Stimulated activated memory B cell treated with anti-CD40 and anti-IgM and Interleukin-4, amounts not matched to agents 10 μg/mL and 1 μg/mL and 100 μg/mL, for 72 hours (primary cell): ENCODE data around the gene PLGRKT.
"Not testable (repeated sequence)": the region's sequence is repeated elsewhere in the genome, so short reads cannot be mapped to it uniquely, and the experiment has no call there.

Experiments
- ATAC-seq: fragments of 150-1000 bp; cut with Tn5 transposase; 2 replicates; pipeline ENCODE4 v1.10.0; 2021
- H3K27ac Mint-ChIP-seq: one replicate; pipeline ENCODE4 v1.8.0; 2022; ENCODE audit warnings: mild to moderate bottlenecking, mixed read lengths
- H3K27me3 Mint-ChIP-seq: one replicate; pipeline ENCODE4 v1.8.0; 2022; ENCODE audit warnings: mixed read lengths
- H3K36me3 Mint-ChIP-seq: one replicate; pipeline ENCODE4 v1.8.0; 2022; ENCODE audit warnings: mixed read lengths
- H3K4me1 Mint-ChIP-seq: one replicate; pipeline ENCODE4 v1.8.0; 2022; ENCODE audit warnings: mixed read lengths
- H3K4me3 Mint-ChIP-seq: one replicate; pipeline ENCODE4 v1.8.0; 2022; ENCODE audit warnings: mild to moderate bottlenecking, moderate library complexity, mixed read lengths
- H3K9me3 Mint-ChIP-seq: one replicate; pipeline ENCODE4 v1.8.0; 2022; ENCODE audit warnings: mixed read lengths

Gene PLGRKT, protein sequence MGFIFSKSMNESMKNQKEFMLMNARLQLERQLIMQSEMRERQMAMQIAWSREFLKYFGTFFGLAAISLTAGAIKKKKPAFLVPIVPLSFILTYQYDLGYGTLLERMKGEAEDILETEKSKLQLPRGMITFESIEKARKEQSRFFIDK

DNA sequence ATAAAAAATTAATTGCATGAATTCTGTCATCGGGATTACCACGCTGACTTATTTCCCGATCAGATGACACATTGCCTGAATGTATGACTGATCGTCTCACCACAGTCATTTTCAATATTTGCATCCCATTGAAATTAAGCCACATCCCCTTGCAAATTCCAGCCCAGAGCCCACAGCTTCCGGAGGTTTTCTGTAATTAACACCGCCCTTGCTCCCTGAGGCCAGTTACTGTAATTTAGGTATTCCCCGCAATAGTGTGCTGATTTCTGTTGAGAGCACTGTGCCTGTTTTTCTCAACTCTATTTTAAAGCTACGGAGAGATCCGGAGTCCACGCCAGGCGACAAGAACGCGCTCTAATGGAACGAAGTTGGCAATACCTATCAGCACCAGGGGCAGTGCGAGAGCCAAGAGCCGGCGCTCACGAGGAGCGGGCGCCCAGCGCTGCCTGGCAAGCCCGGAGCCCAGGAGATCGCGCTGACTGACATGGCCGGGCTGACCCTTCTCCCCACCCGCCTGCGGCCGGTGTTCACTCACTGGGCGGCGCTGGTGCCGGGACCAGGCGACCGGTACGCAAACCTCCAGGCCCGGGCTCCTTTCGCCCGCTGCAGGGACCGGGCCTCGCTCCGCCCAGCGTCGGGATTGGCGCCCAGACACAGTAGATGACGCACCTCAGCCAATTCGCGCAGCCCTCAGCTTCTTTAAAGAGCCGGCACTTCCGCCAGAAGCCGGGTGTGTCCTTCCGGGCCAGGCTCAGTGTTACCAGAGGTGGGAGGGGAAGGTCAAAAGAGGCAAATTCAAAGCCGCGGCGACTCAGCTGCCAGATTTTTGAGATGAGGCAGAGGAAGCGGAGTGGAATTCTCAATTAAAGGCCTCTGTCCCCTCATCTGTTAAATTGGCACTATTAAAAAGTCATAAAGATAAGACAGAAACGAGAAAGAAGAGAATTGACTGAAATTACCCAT, at the start of gene PLGRKT:
TSS of gene PLGRKT (minus strand) at position 672 of the 963 bp plus-strand sequence. CDS start 5,948 bp downstream, outside the sequence.
- peak within 1 kb of the TSS; percentile 88 for H3K4me3 Mint-ChIP-seq
- H3K27ac Mint-ChIP-seq: peak within 1 kb of the TSS; percentile 87
- no peaks in the 10 kb centered on the region for H3K27me3 Mint-ChIP-seq
- H3K4me1 Mint-ChIP-seq: peaks cover 47% of the 10 kb centered on the region
- peaks cover 21% of the 10 kb centered on the region for H3K36me3 Mint-ChIP-seq
- peak; percentile 97 for ATAC-seq
- H3K9me3 Mint-ChIP-seq: no peaks in the 10 kb centered on the region

DNA sequence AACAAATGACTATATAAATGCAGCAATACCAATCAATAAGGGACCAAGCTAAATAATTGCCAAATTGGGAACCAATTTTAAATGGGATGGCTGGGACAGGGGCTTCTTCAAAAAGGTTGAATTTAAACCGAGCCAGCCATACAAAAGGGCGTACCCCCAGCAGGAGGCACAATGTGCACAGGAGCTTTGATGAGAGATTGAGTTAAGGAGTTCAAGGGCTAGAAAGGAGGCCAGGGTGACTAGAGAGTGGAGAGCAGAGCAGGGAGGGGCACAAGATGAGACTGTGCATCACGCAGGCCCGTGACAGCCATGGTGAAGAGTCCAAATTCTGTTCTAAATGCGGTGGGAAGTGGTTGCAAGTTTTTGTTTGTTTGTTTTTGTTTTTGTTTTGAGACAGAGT, 49.3 kb upstream of the PLGRKT start:
- Mint-ChIP-seq H3K4me3 (no peak overlapping the region), H3K36me3 (no peaks in the 10 kb centered on the region), H3K4me1 (peaks cover 10% of the 10 kb centered on the region), H3K27ac (no peak overlapping the region), H3K9me3 (no peaks in the 10 kb centered on the region), H3K27me3 (no peaks in the 10 kb centered on the region)
- ATAC-seq: no peak

DNA sequence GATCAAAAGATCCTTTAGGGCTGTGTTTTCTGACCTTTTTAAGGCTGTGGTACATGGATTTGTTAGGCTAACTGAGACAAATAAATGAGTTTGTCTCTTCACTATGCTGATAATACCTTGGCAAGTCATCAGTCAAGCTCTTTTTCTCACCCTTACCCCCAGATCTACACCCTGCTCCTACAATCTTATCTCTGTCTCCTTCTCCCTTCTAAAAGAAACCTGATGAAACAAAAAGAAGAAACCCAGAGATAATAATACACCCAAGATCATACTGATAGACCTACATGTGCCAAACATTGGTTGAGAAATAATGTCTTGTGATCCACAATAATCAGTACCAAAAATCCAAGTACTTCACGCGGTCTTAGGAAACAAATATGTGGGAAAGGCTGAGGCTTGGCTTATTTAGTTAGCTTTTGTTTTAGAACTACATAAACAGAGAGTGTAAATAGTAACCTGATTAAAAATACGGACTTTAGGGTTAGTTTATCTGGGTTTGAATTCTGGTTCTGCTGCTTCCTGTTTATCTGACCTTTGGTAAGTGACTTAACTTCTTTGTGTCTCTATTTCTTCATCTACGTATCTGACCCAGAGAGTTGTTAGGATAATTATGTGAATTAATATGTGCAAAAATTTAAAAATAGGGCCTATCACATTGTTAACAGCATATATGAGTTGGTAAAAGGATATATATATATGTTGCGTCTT, 47.8 kb upstream of the PLGRKT start:
- H3K9me3 Mint-ChIP-seq: no peaks in the 10 kb centered on the region
- H3K4me1 Mint-ChIP-seq: peaks cover 18% of the 10 kb centered on the region
- no peaks in the 10 kb centered on the region for H3K27me3 Mint-ChIP-seq
- H3K27ac Mint-ChIP-seq: no peak overlapping the region
- H3K4me3 Mint-ChIP-seq: no peak overlapping the region
- no peaks in the 10 kb centered on the region for H3K36me3 Mint-ChIP-seq
- no peak for ATAC-seq

DNA sequence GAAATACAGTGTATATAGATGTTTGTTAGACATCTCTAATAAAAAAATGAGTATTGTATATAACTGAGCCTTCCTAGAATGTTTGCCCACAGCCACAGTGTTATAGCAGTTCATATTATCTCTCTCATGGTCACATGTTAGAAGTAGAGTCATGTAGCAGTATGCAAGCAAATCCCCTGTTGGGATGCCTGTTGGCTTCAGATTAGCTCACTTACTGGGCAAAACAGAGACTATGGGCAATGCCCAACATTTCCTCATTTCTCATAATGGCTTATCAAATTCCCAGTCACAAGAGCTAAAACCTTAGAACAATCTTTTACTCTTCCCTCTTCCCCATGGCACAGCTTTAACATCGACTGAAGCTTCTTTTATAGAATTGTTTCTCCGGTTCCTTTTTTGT, 45.6 kb upstream of the PLGRKT start:
- Mint-ChIP-seq H3K4me1 (peaks cover 23% of the 10 kb centered on the region), H3K4me3 (no peak overlapping the region)
- no peak for ATAC-seq

DNA sequence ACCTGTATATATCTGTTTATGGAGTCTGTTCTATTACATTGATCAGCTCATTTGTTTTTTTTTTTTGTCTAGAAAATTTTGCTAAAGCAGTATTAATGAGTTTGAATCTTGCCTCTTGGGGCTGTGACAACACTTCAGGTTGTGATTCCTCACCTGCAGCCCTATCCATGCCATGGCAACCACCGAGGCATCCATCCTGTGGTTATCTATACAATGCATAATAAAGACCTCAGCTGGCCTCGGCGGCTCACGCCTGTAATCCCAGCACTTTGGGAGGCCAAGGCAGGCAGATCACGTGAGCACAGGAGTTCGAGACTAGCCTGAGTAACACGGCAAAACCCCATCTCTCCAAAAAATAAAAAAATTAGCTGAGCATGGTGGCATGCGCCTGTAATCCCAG, 44.5 kb upstream of the PLGRKT start:
- no peaks in the 10 kb centered on the region for H3K36me3 Mint-ChIP-seq
- no peak overlapping the region for H3K4me3 Mint-ChIP-seq
- H3K4me1 Mint-ChIP-seq: peaks cover 24% of the 10 kb centered on the region
- H3K27ac Mint-ChIP-seq: no peak overlapping the region
- H3K9me3 Mint-ChIP-seq: no peaks in the 10 kb centered on the region
- ATAC-seq: no peak
- H3K27me3 Mint-ChIP-seq: no peaks in the 10 kb centered on the region

More for the DNA sequence above, 45.6 kb upstream of the PLGRKT start:
- H3K9me3 Mint-ChIP-seq: no peaks in the 10 kb centered on the region
- H3K27ac Mint-ChIP-seq: no peak overlapping the region
- no peaks in the 10 kb centered on the region for H3K36me3 Mint-ChIP-seq
- H3K27me3 Mint-ChIP-seq: no peaks in the 10 kb centered on the region

DNA sequence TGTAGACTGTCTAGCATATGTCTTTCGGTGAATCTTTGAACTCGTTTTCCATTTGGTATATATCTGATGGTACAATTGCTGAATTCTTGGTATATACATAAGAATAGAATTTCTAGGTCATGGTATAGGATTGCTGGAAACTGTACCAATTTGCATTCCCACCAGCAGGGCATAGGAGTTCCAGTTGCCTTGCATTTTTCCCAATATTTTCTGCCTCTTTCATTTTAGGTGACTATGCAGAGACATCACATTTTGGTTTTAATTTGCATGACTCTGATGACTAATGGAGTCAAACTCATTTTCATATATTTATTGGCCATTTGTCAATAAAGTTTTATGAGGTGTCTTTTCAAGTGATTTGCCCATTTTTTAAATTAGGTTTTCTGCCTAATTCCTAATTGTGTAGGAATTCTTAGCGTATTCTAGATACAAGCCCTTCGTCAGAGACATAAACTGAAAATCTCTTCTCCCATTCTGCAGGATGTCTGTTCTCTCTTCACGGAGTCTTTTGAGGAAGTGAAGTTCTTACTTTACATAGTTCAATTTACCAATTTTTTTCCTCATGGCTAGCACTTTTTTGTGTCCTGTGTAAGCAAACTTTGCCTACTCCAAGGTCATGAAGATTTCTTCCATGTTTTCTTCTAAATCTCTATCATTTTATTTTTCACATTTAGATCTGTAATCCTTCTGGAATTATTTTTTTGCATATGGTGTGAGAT, 43.8 kb upstream of the PLGRKT start:
- no peak for ATAC-seq

DNA sequence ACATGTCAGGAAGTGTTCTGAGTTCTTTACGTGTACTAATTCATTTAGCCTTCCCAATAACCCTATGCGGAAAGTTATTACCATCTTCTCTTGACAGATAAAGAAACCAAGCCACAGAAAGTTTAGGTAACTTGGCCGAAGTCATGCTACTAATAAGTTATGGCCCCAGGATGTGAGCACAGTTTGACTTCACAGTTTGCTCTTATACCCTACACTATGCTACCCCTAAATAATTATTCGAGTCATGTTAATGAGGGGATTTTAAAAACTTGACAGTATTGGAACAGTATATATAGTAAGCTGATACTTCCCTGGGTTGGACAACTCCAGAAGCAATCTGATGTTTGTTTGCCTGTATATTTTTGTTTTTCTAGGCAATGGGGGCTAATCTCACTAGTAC, 43.2 kb upstream of the PLGRKT start:
- H3K27ac Mint-ChIP-seq: no peak overlapping the region
- no peak overlapping the region for H3K4me3 Mint-ChIP-seq
- H3K4me1 Mint-ChIP-seq: peaks cover 24% of the 10 kb centered on the region
- peaks cover 7% of the 10 kb centered on the region for H3K36me3 Mint-ChIP-seq
- H3K9me3 Mint-ChIP-seq: peaks cover 6% of the 10 kb centered on the region
- H3K27me3 Mint-ChIP-seq: no peaks in the 10 kb centered on the region
- ATAC-seq: no peak

More for the DNA sequence above, 43.8 kb upstream of the PLGRKT start:
- H3K27ac Mint-ChIP-seq: no peak overlapping the region
- H3K36me3 Mint-ChIP-seq: peaks cover 2% of the 10 kb centered on the region
- peaks cover 24% of the 10 kb centered on the region for H3K4me1 Mint-ChIP-seq
- no peaks in the 10 kb centered on the region for H3K27me3 Mint-ChIP-seq
- peaks cover under 1% of the 10 kb centered on the region for H3K9me3 Mint-ChIP-seq
- no peak overlapping the region for H3K4me3 Mint-ChIP-seq

DNA sequence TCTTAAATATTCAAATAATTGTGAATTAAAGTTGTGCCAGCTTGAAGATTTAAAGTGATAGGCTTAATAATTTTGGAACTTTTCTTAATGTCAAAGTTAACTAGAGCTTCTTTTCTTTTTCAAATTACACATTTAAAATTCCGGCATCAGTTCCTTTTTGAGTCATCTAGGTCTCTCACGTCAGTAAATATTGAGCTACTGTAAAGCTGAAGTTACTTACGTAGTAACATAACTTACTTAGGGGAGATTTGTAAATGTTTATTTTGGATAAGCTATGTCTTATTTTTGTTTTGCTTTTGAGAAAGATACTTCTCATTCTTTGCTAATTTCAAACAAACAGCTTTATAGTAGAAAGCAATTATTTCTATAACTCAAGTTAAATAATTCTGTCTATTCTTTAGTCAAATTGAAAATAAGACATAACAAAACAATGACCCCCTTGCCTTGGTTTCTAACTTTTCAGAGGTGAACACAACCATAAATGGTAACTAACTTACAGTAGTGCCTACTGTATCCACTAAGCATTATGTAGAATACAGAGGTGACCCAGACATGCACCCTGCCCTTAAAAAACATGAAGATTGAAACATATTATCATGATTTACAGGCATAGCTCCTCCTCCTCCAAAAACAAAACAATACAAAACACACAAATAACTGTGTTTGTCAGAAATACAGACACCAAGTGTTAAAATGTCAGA, 42.4 kb upstream of the PLGRKT start:
- no peak overlapping the region for H3K27ac Mint-ChIP-seq
- peaks cover 6% of the 10 kb centered on the region for H3K9me3 Mint-ChIP-seq
- H3K4me1 Mint-ChIP-seq: peaks cover 24% of the 10 kb centered on the region
- peaks cover 14% of the 10 kb centered on the region for H3K36me3 Mint-ChIP-seq
- ATAC-seq: no peak
- H3K27me3 Mint-ChIP-seq: no peaks in the 10 kb centered on the region
- H3K4me3 Mint-ChIP-seq: no peak overlapping the region

DNA sequence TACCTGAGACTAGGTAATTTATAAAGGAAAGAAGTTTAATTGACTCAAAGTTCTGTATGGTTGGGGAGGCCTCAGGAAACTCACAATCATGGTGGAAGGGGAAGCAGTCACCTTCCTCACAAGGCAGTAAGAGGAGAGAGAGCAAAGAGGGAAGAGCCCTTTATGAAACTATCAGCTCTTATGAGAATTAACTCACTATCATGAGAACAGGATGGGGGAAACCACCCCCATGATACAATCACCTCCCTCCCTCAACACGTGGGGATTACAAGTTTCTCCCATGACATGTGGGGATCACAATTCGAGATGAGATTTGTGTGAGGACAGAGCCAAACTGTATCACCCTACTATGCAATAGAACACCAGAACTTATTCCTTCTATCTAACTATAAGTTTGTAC, 40.5 kb upstream of the PLGRKT start:
- H3K27ac Mint-ChIP-seq: no peak overlapping the region
- H3K27me3 Mint-ChIP-seq: no peaks in the 10 kb centered on the region
- peak; percentile 31 for ATAC-seq
- H3K9me3 Mint-ChIP-seq: peaks cover 12% of the 10 kb centered on the region
- peaks cover 21% of the 10 kb centered on the region for H3K36me3 Mint-ChIP-seq
- H3K4me3 Mint-ChIP-seq: no peak overlapping the region
- H3K4me1 Mint-ChIP-seq: peaks cover 29% of the 10 kb centered on the region

DNA sequence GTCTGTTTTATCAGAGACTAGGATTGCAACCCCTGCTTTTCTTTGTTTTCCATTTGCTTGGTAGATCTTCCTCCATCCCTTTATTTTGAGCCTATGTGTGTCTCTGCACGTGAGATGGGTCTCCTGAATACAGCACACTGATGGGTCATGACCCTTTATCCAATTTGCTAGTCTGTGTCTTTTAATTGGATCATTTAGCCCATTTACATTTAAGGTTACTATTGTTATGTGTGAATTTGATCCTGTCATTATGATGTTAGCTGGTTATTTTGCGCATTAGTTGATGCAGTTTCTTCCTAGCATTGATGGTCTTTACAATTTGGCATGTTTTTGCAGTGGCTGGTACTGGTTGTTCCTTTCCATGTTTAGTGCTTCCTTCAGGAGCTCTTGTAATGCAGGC, 37.9 kb upstream of the PLGRKT start:
- not testable (repeated sequence) for ATAC-seq, H3K4me3 Mint-ChIP-seq, H3K27ac Mint-ChIP-seq, H3K27me3 Mint-ChIP-seq
- Mint-ChIP-seq H3K9me3 (peaks cover 12% of the 10 kb centered on the region), H3K36me3 (peaks cover 21% of the 10 kb centered on the region), H3K4me1 (peaks cover 17% of the 10 kb centered on the region)

DNA sequence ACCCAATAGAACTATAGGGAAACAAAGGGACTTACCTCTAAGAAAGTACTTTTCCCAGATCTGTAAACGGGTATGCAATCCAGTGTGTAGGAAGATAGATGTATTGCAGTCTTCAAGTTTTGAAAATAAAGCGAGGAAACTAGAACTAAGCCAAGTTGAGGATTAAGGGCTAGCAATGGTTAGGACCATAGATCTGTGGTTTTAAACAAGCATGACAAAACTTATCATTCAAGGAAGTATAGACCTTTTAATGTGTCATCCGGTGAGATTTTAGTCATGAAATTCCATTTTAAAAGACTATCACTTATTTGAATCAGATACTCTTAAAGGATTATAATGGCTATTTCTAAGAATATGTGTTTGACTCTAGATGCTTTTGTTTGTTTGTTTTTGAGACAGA, 33.1 kb upstream of the PLGRKT start:
- peaks cover 6% of the 10 kb centered on the region for H3K9me3 Mint-ChIP-seq
- no peak for ATAC-seq

DNA sequence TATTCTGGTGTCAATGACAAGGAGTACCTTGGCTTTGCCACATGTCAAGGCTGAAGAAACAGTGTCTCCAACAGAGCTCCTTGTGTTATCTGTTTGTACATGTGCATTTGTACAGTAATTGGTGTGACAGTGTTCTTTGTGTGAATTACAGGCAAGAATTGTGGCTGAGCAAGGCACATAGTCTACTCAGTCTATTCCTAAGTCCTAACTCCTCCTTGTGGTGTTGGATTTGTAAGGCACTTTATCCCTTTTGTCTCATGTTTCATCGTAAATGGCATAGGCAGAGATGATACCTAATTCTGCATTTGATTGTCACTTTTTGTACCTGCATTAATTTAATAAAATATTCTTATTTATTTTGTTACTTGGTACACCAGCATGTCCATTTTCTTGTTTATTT, 32.4 kb upstream of the PLGRKT start:
- Mint-ChIP-seq H3K27me3 (no peaks in the 10 kb centered on the region), H3K4me3 (no peak overlapping the region), H3K9me3 (peaks cover 6% of the 10 kb centered on the region), H3K27ac (no peak overlapping the region), H3K36me3 (peaks cover 44% of the 10 kb centered on the region), H3K4me1 (peaks cover 23% of the 10 kb centered on the region)
- no peak for ATAC-seq

More for the DNA sequence above, 33.1 kb upstream of the PLGRKT start:
- H3K27ac Mint-ChIP-seq: no peak overlapping the region
- no peak overlapping the region for H3K4me3 Mint-ChIP-seq
- H3K4me1 Mint-ChIP-seq: peaks cover 16% of the 10 kb centered on the region
- peaks cover 44% of the 10 kb centered on the region for H3K36me3 Mint-ChIP-seq
- no peaks in the 10 kb centered on the region for H3K27me3 Mint-ChIP-seq

DNA sequence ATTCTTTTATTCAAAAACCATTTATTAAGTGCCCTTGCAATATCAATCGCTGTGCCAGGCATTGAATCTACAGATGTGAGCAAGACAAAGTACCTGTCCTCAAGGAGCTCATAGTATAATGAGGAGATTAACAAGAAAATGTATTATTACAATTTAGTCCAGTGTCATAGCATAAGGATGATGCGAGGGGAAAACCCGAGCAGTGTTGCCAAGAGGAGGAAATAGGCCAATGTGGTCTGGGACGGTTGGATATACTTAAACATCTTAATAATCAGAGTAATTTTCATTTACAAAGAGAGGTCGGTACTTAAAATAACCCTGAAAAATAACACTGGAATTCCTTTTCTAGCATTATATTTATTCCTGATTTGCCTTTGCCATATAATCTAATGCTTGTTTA, 31.1 kb upstream of the PLGRKT start:
- ATAC-seq: no peak
- H3K27ac Mint-ChIP-seq: no peak overlapping the region
- peaks cover 35% of the 10 kb centered on the region for H3K4me1 Mint-ChIP-seq
- no peak overlapping the region for H3K4me3 Mint-ChIP-seq
- peaks cover 50% of the 10 kb centered on the region for H3K36me3 Mint-ChIP-seq
- no peaks in the 10 kb centered on the region for H3K27me3 Mint-ChIP-seq
- H3K9me3 Mint-ChIP-seq: no peaks in the 10 kb centered on the region

DNA sequence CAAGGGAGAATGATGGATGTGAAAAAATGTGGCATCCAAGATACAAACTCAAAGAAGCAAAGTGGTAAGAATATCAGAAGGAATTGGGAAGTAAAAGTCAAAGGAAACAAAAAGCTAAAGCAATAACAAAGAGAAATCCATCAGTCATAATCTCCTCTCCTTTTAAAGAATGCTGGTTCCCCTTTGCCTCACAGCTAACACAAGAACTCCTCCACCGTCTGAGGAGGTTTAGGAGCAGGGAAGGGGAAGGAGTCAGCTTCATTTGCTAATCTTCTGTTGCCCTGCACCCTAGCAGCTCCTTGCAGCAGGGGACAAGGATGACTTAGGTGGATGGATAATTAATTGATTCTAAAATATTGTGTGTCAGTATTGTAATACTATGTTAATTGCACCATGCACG, 29.0 kb upstream of the PLGRKT start:
- H3K4me1 Mint-ChIP-seq: peaks cover 32% of the 10 kb centered on the region
- no peak overlapping the region for H3K4me3 Mint-ChIP-seq
- ATAC-seq: no peak
- peaks cover 64% of the 10 kb centered on the region for H3K36me3 Mint-ChIP-seq
- H3K27me3 Mint-ChIP-seq: no peaks in the 10 kb centered on the region
- no peaks in the 10 kb centered on the region for H3K9me3 Mint-ChIP-seq
- peak overlapping the region; percentile 5 for H3K27ac Mint-ChIP-seq
